OCI-LY7 (cell line): ENCODE results near the gene CGNL1.

ENCODE experiments used
- CTCF ChIP-seq: fragments of 200-600 bp; sonication (generic); conservative IDR thresholded peaks from 2 replicates; pipeline ENCODE4 v1.5.1; 2014; ENCODE audit warnings: mild to moderate bottlenecking, antibody characterized with exemption, low read length, moderate library complexity, mixed read lengths
- EZH2phosphoT487 ChIP-seq: fragments of 200-600 bp; sonication (generic); IDR thresholded peaks from 2 replicates; pipeline ENCODE4 v1.6.1; 2018; ENCODE audit warnings: low read depth, borderline replicate concordance, mild to moderate bottlenecking, mixed run types, antibody characterized with exemption, low read length, moderate library complexity, mixed read lengths

GRCh38 chr15:57382969-57383368 is 6.7 kb downstream of the CGNL1 start:
- TF ChIP-seq CTCF (no peak), EZH2phosphoT487 (no peak)
